Calu3 (cell line): ENCODE results near the gene GADD45B. TPM values are rescaled to one million over a fixed set of nuclear protein-coding genes. Genes with fewer than 3 reads are reported as not detected.
A peak's percentile ranks its signal among the peaks of the same experiment; 100 is the strongest.

Source experiments
- BruUV-seq: library from RNA; stranded (reverse); fragments of 400-500 nt; replicated peaks from 2 replicates; lab custom pipeline; 2021; lab: Mats Ljungman, UMichigan
- CTCF ChIA-PET: fragments of 300-600 bp; sonication (Branson Sonifier 250); formaldehyde crosslinking; loops from one replicate; lab custom pipeline; 2022; ENCODE audit warnings: antibody characterized with exemption; lab: Charles Lee
- DNase-seq: peaks from one replicate; pipeline ENCODE4 v3.0.0; 2022
- H3K27ac Mint-ChIP-seq: one replicate; pipeline ENCODE4 v1.8.0; 2022; ENCODE audit warnings: mixed read lengths; ENCODE audit not compliant: unreplicated experiment
- H3K27me3 Mint-ChIP-seq: one replicate; pipeline ENCODE4 v1.8.0; 2022; ENCODE audit warnings: mixed read lengths; ENCODE audit not compliant: unreplicated experiment
- H3K36me3 Mint-ChIP-seq: one replicate; pipeline ENCODE4 v1.8.0; 2022; ENCODE audit warnings: mild to moderate bottlenecking, moderate library complexity, mixed read lengths; ENCODE audit not compliant: insufficient read depth, unreplicated experiment
- H3K4me1 Mint-ChIP-seq: one replicate; pipeline ENCODE4 v1.8.0; 2022; ENCODE audit warnings: mild to moderate bottlenecking, low read depth, mixed read lengths; ENCODE audit not compliant: unreplicated experiment
- H3K4me3 Mint-ChIP-seq: one replicate; pipeline ENCODE4 v1.8.0; 2022; ENCODE audit warnings: mild to moderate bottlenecking, low read depth, moderate library complexity, mixed read lengths; ENCODE audit not compliant: unreplicated experiment
- H3K9me3 Mint-ChIP-seq: one replicate; pipeline ENCODE4 v1.8.0; 2022; ENCODE audit warnings: low read depth, mixed read lengths; ENCODE audit not compliant: unreplicated experiment
- intact Hi-C: fragments of 100-400 bp; cut with micrococcal nuclease; formaldehyde crosslinking; loops from one replicate; pipeline ENCODE4 v1.10.0; 2022; ENCODE audit not compliant: unreplicated experiment
- total RNA-seq: library from RNA; stranded (reverse); gene quantifications from 2 replicates; pipeline ENCODE4 v1.2.3, GENCODE V29; 2022
- TF ChIP-seq, protein P1 (sequence below): fragments of 200-600 bp; IDR thresholded peaks from one replicate; pipeline ENCODE4 v1.8.0; 2022; ENCODE audit warnings: antibody characterized with exemption; ENCODE audit not compliant: unreplicated experiment

GADD45B gene
- total RNA-seq, 1 experiment from 2014 or later: 36.5 TPM

DNA sequence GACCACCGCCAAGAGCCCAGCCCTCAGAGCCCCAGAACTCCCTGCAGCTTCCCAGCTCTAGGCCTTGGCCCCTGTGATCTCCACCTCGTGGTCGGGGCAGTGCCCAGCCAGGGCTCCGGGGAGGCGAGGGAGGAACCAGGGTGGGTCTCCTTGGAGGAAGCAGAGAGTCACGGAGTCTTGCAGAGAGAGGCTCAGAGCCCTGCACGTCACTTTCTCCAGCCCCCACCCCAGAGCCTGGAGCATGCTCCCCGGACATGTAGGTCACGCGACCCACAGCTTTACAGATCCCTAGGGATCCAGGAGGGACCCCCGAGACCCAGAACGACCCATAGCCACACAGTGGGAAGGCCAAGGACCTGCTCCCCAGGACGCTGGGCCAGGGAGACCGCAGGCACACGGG lies 11.9 kb downstream of the GADD45B start:
- Mint-ChIP-seq H3K36me3 (peaks cover 6% of the 10 kb centered on the region), H3K4me1 (peaks cover 13% of the 10 kb centered on the region), H3K27me3 (no peaks in the 10 kb centered on the region), H3K27ac (no peak overlapping the region), H3K9me3 (peaks cover 5% of the 10 kb centered on the region), H3K4me3 (no peak overlapping the region)
- intact Hi-C loops: no loop called here
- DNase-seq: no peak
- BruUV-seq: no TSS peak
- TF ChIP-seq, protein P1, sequence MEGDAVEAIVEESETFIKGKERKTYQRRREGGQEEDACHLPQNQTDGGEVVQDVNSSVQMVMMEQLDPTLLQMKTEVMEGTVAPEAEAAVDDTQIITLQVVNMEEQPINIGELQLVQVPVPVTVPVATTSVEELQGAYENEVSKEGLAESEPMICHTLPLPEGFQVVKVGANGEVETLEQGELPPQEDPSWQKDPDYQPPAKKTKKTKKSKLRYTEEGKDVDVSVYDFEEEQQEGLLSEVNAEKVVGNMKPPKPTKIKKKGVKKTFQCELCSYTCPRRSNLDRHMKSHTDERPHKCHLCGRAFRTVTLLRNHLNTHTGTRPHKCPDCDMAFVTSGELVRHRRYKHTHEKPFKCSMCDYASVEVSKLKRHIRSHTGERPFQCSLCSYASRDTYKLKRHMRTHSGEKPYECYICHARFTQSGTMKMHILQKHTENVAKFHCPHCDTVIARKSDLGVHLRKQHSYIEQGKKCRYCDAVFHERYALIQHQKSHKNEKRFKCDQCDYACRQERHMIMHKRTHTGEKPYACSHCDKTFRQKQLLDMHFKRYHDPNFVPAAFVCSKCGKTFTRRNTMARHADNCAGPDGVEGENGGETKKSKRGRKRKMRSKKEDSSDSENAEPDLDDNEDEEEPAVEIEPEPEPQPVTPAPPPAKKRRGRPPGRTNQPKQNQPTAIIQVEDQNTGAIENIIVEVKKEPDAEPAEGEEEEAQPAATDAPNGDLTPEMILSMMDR: no peak
- CTCF ChIA-PET: no interaction called here

DNA sequence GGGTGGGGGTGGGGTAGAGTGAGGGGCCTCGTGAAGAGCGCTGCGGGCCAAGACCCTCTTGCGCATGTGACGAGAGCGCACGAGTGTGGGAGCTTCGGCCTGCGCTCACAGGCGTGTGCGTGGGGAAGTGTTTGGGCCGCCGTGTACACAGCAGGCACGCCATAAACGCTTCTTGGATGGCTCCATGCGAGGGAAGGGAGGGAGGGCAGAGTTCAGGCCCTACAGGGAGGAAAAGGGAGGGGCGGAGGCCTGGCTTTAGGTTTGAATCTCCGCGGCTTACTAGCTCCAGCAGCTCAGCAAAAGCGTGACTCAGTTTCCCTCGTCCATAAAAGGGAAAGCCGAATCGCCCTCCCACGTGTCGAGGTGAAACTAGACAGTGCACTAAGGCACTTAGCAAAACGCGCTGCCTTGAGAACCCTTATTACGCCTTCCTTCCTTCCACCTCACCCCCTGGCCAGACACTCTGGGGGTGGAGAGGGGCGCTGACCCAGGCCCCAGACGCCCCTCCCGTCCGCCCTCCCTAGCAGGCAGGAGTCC lies 12.5 kb downstream of the GADD45B start:
- no peak overlapping the region for H3K27ac Mint-ChIP-seq
- H3K36me3 Mint-ChIP-seq: peaks cover 6% of the 10 kb centered on the region
- intact Hi-C loops: no loop called here
- peaks cover 13% of the 10 kb centered on the region for H3K4me1 Mint-ChIP-seq
- TF ChIP-seq, protein P1: no peak
- no TSS peak for BruUV-seq
- CTCF ChIA-PET: no interaction called here
- H3K27me3 Mint-ChIP-seq: no peaks in the 10 kb centered on the region
- no peak for DNase-seq
- no peak overlapping the region for H3K4me3 Mint-ChIP-seq
- H3K9me3 Mint-ChIP-seq: peaks cover 5% of the 10 kb centered on the region

DNA sequence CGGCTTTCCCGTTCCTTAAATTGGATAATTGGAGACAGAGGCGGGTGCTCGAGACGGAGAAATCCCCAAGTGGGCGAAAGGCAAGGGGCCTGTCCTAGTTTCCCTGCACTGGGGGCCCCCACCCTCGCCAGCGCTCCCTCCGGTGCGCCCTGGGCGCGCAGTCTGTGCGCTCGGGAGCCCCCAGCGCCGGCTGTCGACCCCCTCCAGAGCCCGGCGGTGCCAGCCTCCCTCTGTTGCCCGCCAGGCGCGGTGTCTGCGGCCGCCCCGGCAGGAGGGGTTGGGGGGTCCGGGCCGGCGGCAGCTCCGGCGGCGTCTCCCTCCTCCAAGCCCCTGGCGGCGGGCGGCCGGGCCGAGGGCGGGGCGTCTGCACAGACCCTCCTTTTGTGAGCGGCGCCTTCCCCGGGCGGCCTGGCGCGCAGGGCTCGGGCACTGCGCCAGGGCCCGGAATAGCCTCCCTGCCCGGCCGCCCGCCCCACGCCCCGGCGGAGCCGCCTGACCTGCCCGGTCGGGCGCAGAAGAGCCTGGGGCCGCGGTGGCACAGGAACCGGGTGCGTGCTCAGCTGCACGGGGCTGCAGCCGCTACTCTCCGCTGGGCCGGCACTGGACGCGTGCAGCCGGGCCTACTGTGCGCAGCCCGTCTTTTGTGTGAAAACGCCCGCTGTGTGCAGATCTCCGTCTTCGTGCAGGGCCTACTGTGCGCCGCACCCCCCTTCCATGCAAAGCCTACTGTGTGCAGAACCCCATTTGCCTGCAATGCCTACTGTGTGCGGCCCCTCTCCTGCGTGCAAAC lies 13.2 kb downstream of the GADD45B start:
- H3K9me3 Mint-ChIP-seq: no peaks in the 10 kb centered on the region
- intact Hi-C loops: no loop called here
- BruUV-seq: no TSS peak
- H3K27me3 Mint-ChIP-seq: no peaks in the 10 kb centered on the region
- H3K4me1 Mint-ChIP-seq: peaks cover 13% of the 10 kb centered on the region
- H3K4me3 Mint-ChIP-seq: peak overlapping the region; percentile 30
- peak; percentile 36 for DNase-seq
- TF ChIP-seq, protein P1: no peak
- peaks cover 6% of the 10 kb centered on the region for H3K36me3 Mint-ChIP-seq
- CTCF ChIA-PET: no interaction called here
- H3K27ac Mint-ChIP-seq: no peak overlapping the region

DNA sequence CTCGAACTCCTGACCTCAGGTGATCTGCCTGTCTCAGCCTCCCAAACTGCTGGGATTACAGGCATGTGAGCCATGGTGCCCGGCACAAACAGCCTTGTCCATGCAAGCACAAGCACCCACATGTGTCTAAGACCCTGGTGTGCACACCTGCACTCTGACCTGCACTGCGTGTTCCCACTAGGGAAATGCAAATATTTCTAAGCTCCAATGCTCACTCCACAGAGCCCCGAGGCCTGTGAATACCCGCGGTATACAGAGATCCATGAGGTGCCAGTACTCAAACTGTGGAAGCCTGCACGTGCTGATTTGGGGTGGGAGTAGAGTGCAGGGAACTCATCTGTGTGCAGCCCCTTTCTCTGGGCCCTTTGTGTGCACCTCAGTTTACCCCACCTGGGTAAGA lies 14.7 kb downstream of the GADD45B start:
- no TSS peak for BruUV-seq
- TF ChIP-seq, protein P1: no peak
- no peak overlapping the region for H3K4me3 Mint-ChIP-seq
- DNase-seq: no peak
- no peaks in the 10 kb centered on the region for H3K27me3 Mint-ChIP-seq
- H3K9me3 Mint-ChIP-seq: no peaks in the 10 kb centered on the region
- H3K36me3 Mint-ChIP-seq: peaks cover 10% of the 10 kb centered on the region
- CTCF ChIA-PET: no interaction called here
- H3K27ac Mint-ChIP-seq: no peak overlapping the region
- H3K4me1 Mint-ChIP-seq: peaks cover 14% of the 10 kb centered on the region
- intact Hi-C loops: no loop called here
